ENCODE data around the gene PHF2. TPM values are rescaled to one million over a fixed set of nuclear protein-coding genes. Genes with fewer than 3 reads are reported as not detected.

Gene PHF2
- total RNA-seq, 1 donor from 2014 or later = 29.4 TPM

DNA sequence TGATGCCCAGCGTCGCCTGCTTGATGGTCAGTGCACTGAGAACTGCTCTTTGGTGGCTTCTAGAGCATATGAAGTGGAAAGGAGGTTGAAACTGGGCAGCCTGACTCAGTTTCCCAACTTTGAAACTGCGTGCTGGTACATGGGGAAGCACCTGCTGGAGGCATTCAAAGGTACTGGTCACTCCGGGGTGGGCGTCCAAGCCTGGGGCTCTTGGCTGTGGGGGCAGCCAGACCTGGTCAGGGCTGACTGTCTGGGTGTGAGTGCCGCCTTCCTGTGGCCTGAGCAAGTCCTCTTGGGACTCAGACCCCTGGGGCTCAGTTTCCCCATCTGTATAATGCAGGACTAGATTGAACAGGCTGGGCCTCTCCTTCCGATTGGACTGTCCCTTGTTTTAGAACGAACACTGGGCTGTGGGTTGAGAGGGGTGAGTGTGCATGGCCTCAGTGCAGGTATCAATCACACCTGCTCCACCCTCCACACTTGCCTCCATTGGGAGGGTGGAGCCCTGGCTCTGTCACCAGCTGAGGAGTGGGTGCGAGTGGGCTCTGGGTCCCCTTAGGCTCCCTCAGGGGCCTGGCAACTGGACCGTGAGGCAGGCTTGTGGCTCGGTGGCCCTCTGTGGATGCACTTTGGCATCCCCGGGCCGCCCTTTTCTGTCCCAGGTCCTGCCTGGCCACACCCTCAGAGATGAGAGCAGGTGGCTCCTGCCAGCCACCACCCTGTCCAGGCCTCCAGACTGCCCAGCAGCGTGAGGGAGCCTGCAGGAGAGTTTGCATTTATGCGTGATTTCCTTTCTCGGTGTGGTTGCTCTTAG, 80.2 kb downstream of the PHF2 start:
- H3K36me3 Mint-ChIP-seq (ENCODE audit: low read depth) = peaks cover 22% of the 10 kb centered on the region
- TF ChIP-seq, protein P1, sequence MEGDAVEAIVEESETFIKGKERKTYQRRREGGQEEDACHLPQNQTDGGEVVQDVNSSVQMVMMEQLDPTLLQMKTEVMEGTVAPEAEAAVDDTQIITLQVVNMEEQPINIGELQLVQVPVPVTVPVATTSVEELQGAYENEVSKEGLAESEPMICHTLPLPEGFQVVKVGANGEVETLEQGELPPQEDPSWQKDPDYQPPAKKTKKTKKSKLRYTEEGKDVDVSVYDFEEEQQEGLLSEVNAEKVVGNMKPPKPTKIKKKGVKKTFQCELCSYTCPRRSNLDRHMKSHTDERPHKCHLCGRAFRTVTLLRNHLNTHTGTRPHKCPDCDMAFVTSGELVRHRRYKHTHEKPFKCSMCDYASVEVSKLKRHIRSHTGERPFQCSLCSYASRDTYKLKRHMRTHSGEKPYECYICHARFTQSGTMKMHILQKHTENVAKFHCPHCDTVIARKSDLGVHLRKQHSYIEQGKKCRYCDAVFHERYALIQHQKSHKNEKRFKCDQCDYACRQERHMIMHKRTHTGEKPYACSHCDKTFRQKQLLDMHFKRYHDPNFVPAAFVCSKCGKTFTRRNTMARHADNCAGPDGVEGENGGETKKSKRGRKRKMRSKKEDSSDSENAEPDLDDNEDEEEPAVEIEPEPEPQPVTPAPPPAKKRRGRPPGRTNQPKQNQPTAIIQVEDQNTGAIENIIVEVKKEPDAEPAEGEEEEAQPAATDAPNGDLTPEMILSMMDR (IDR thresholded peaks at IDR 0.05) = no peak
- H3K4me1 Mint-ChIP-seq (ENCODE audit: low read depth) = no peaks in the 10 kb centered on the region
- H3K4me3 Mint-ChIP-seq (ENCODE audit: unreplicated experiment) = no peak overlapping the region
- no peaks in the 10 kb centered on the region for H3K27me3 Mint-ChIP-seq (ENCODE audit: low read depth)
- no peak overlapping the region for H3K27ac Mint-ChIP-seq (ENCODE audit: unreplicated experiment)
- H3K9me3 Mint-ChIP-seq (ENCODE audit: low read depth) = no peaks in the 10 kb centered on the region
- DNase-seq (ENCODE audit: low spot score) = peak; percentile 79

DNA sequence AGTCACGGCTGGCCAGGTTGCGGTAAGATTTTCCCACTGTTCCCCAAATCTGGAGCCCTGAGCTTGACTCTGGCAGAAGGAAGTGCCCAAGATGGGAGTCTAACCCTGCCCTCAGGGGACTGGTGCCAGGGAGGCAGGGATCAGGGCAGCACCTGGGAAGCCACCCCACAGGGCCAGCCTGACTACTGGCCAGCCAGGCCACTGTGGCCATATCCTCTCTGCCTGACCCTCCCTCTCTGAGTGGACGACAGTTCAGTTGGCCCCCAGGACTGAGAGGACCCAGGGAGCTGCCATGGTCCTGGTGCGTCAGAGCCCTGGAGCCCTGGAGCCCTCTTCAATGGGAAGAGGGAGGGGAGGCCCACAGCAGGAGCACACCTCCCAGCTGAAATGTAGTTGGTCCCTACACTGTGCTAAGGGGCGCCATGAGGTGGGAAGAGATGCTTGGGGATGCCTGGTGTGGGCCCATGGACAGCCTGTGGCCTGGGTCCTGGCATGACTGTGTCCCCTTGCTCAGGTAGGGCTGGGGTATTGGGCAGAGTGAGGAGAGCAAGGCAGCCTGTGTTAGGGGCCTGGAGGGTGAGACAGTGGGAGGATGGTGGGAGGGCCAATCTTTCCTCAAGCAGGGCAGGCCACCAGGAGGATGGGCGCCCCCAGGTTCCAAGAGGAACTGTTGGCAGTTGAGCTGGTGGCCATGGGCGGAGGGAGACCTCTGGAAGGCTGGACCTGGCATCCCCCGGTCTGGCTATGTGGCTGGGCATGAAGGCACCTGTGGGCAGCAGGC, 81.1 kb downstream of the PHF2 start:
- H3K4me1 Mint-ChIP-seq (ENCODE audit: low read depth) = no peaks in the 10 kb centered on the region

DNA sequence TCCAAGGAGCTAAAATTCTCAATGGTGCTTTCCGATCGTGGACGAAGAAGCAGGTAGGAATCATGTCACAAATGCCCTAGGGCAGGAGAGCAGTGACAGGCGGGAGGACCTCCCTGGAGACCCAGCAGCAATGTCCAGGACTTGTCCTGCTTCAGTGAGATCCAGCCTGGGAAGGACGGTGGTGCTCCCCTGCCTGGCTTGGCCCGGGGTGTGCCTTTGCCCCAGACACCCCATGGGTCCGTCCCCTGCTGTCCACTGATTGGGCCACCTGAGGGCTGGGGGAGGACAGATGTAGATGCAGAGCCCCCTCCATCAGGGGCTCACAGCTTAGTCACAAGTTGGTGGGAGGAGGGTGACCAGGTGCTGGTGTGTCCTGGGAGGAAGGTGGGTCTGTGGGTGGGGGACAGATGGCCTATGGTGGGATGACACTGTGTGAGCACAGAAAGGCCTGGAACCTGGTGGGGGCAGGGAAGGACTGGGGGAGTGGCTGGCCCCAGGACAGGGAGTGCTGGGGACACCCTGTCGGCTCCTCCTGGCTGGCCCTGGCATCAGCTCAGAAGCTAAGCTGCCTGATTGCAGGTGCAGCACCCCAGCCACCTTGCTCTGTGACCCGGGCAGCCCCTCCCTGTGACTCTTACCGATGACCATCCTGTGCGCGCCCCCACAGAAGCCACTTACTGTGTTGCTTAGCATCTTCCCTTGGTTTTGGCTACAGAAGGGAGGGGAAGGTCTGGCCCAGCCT, 82.0 kb downstream of the PHF2 start:
- no peak overlapping the region for H3K4me3 Mint-ChIP-seq (ENCODE audit: unreplicated experiment)
- H3K27ac Mint-ChIP-seq (ENCODE audit: unreplicated experiment) = no peak overlapping the region
- peak; percentile 82 for DNase-seq (ENCODE audit: low spot score)
- H3K36me3 Mint-ChIP-seq (ENCODE audit: low read depth) = peaks cover 17% of the 10 kb centered on the region
- H3K27me3 Mint-ChIP-seq (ENCODE audit: low read depth) = no peaks in the 10 kb centered on the region
- no peaks in the 10 kb centered on the region for H3K9me3 Mint-ChIP-seq (ENCODE audit: low read depth)
- no peaks in the 10 kb centered on the region for H3K4me1 Mint-ChIP-seq (ENCODE audit: low read depth)
- TF ChIP-seq, protein P1 (IDR thresholded peaks at IDR 0.05) = no peak

More for the DNA sequence above, 81.1 kb downstream of the PHF2 start:
- no peaks in the 10 kb centered on the region for H3K9me3 Mint-ChIP-seq (ENCODE audit: low read depth)
- TF ChIP-seq, protein P1 (IDR thresholded peaks at IDR 0.05) = no peak
- DNase-seq (ENCODE audit: low spot score) = peak; percentile 78
- peaks cover 19% of the 10 kb centered on the region for H3K36me3 Mint-ChIP-seq (ENCODE audit: low read depth)
- no peak overlapping the region for H3K27ac Mint-ChIP-seq (ENCODE audit: unreplicated experiment)
- no peaks in the 10 kb centered on the region for H3K27me3 Mint-ChIP-seq (ENCODE audit: low read depth)
- H3K4me3 Mint-ChIP-seq (ENCODE audit: unreplicated experiment) = no peak overlapping the region

DNA sequence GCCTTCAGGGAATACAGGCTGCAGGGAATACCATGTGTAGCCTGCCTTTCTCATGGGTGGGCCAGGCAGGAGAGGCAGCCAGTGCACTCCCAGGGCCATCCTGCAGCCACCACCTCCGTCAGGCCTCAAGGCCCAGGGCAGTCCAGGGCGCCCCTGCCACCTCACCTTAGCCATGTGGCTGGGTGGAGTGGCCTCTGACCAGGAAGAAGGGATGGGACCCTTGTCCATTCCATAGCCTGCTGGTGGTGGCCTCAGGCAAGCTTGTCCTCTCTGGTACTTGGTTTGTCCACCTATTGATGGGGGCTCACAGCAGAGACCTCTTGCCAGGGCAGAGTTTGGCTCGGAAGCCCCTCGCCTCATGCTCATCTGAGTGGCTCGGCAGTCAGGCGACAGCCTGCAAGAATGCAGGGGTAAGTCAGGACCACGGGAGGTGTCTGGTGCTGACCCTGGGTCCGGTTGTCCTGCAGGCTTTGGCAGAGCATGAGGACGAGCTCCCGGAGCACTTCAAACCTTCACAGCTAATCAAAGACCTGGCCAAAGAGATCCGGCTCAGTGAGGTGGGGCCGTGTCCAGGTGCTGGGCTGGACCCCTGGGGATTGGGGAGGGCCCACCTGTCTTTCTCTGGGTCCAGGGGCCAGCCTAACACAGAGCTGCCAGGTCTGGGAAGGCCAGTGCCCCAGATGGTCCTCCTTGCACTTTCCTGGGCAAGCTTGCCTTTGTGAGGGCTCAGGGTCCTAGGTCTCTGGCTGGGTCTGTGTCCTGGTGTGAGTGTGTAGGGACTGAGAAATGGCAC, 82.9 kb downstream of the PHF2 start:
- no peak overlapping the region for H3K4me3 Mint-ChIP-seq (ENCODE audit: unreplicated experiment)
- DNase-seq (ENCODE audit: low spot score) = peak; percentile 72
- H3K9me3 Mint-ChIP-seq (ENCODE audit: low read depth) = no peaks in the 10 kb centered on the region
- TF ChIP-seq, protein P1 (IDR thresholded peaks at IDR 0.05) = no peak
- no peak overlapping the region for H3K27ac Mint-ChIP-seq (ENCODE audit: unreplicated experiment)
- H3K36me3 Mint-ChIP-seq (ENCODE audit: low read depth) = peaks cover 16% of the 10 kb centered on the region
- no peaks in the 10 kb centered on the region for H3K27me3 Mint-ChIP-seq (ENCODE audit: low read depth)
- no peaks in the 10 kb centered on the region for H3K4me1 Mint-ChIP-seq (ENCODE audit: low read depth)

Data from chondrocyte (in vitro differentiated cells).